HG03175 (cell line): Measurements from ENCODE around the gene PPM1L.

Experiments used
- ATAC-seq: cut with Tn5 transposase; IDR thresholded peaks from one replicate; pipeline ENCODE4 v1.9.1; 2021; ENCODE audit warnings: mild to moderate bottlenecking, moderate library complexity; ENCODE audit not compliant: unreplicated experiment

The PPM1L gene

GRCh38 chr3:161026612-161027510 is 270.8 kb downstream of the PPM1L start:
- ATAC-seq, result no peak

- ATAC-seq, result no peak
Measured at GRCh38 chr3:161028555-161029153, 272.6 kb downstream of the PPM1L start.

GRCh38 chr3:161031134-161031533 is 275.1 kb downstream of the PPM1L start:
- no peak for ATAC-seq

- ATAC-seq, result peak; percentile 60
Measured at GRCh38 chr3:161034913-161035550, 279.0 kb downstream of the PPM1L start.

- no peak for ATAC-seq
Measured at GRCh38 chr3:161035711-161036110, 279.7 kb downstream of the PPM1L start.

GRCh38 chr3:161038725-161039124 is 282.7 kb downstream of the PPM1L start:
- ATAC-seq, result no peak

GRCh38 chr3:161042023-161042501 is 286.0 kb downstream of the PPM1L start:
- peak; percentile 41 for ATAC-seq

GRCh38 chr3:161043336-161044035 is 287.5 kb downstream of the PPM1L start:
- ATAC-seq, result peak; percentile 66

- ATAC-seq, result no peak
Measured at GRCh38 chr3:161049683-161050248, 293.7 kb downstream of the PPM1L start.

GRCh38 chr3:161050935-161051334 is 294.9 kb downstream of the PPM1L start:
- no peak for ATAC-seq

- ATAC-seq, result no peak
Measured at GRCh38 chr3:161051856-161052255, 295.8 kb downstream of the PPM1L start.

GRCh38 chr3:161054860-161055604 is 299.0 kb downstream of the PPM1L start:
- no peak for ATAC-seq

- no peak for ATAC-seq
Measured at GRCh38 chr3:161064413-161064812, 308.4 kb downstream of the PPM1L start.

- ATAC-seq, result no peak
Measured at GRCh38 chr3:161066930-161067329, 310.9 kb downstream of the PPM1L start.

- no peak for ATAC-seq
Measured at GRCh38 chr3:161067335-161067734, 311.3 kb downstream of the PPM1L start.

GRCh38 chr3:161069511-161070251 is 313.6 kb downstream of the PPM1L start:
- peak; percentile 96 for ATAC-seq

GRCh38 chr3:161070252-161070930 is 314.4 kb downstream of the PPM1L start:
- no peak for ATAC-seq

- ATAC-seq, result no peak
Measured at GRCh38 chr3:161070980-161071663, 315.1 kb downstream of the PPM1L start.
